ENCODE results near the gene HSPA8. TPM values are rescaled to one million over a fixed set of nuclear protein-coding genes. Genes with fewer than 3 reads are reported as not detected.

The HSPA8 gene
- total and polyA plus RNA-seq, 2 donors (not counting 1 experiment from before 2014, with no cell fraction given) = 480 to 738 TPM

GRCh38 chr11:123063826-123064657 is 2.1 kb upstream of the HSPA8 start:
- Histone ChIP-seq H3K9me3 (ENCODE audit: control extremely low read depth in 1 of 3, control insufficient read depth in 2 of 3, insufficient read depth in 1 of 3, low read length in 2 of 3) (no peaks in the 10 kb centered on the region), H3K4me2 (replicated peaks; ENCODE audit: low read depth, low read length, poor library complexity, severe bottlenecking) (peak overlapping the region; percentile 91), H4K20me1 (ENCODE audit: control insufficient read depth, insufficient read depth, low read length, poor library complexity, severe bottlenecking) (peaks cover 29% of the 10 kb centered on the region), H3K4me3 (ENCODE audit: control extremely low read depth in 1 of 5, extremely low read depth in 1 of 5, insufficient read depth in 1 of 5, low read depth in 2 of 5, low read length in 4 of 5) (peak overlapping the region; percentile 88 to 100 (median 96)), H3K4me1 (ENCODE audit: control insufficient read depth in 2 of 2, insufficient read depth in 2 of 2, low read length in 2 of 2) (peaks cover 55 to 59% of the 10 kb centered on the region in 2 donors), H3K9ac (ENCODE audit: low read length) (peak overlapping the region; percentile 99), H3K79me2 (ENCODE audit: control insufficient read depth, insufficient read depth, low read length) (peaks cover 71% of the 10 kb centered on the region), H3K27me3 (replicated peaks in 1 of 4; ENCODE audit: control extremely low read depth in 1 of 4, control insufficient read depth in 3 of 4, insufficient read depth in 4 of 4, low read length in 3 of 4) (no peaks in the 10 kb centered on the region), H2AFZ (ENCODE audit: insufficient read depth, low read depth, low read length, poor library complexity, severe bottlenecking) (peak overlapping the region; percentile 90), H3K27ac (ENCODE audit: low read length in 2 of 2) (peak overlapping the region; percentile 99 to 100), H3K36me3 (replicated peaks in 1 of 2; ENCODE audit: control extremely low read depth in 1 of 2, control insufficient read depth in 1 of 2, extremely low read depth in 1 of 2, insufficient read depth in 2 of 2, low read length in 1 of 2) (peaks cover 0 to 25% of the 10 kb centered on the region in 2 experiments)
- TF ChIP-seq EZH2 (IDR thresholded peaks at IDR 0.05; ENCODE audit: borderline replicate concordance, insufficient read depth, low read depth, low read length, poor library complexity, severe bottlenecking) (no peak), CTCF (IDR thresholded peaks at IDR 0.05) (no peak)
- peak; percentile 38 for DNase-seq
- no peak for ATAC-seq (ENCODE audit: low read depth)
- Mint-ChIP-seq H3K4me3 (peak overlapping the region; percentile 99), H3K9me3 (ENCODE audit: insufficient read depth) (no peaks in the 10 kb centered on the region), H3K4me1 (peaks cover 58% of the 10 kb centered on the region), H3K27me3 (no peaks in the 10 kb centered on the region), H3K27ac (peak overlapping the region; percentile 100)
- ChIA-PET CTCF (interaction anchor here (12.0 kb wide), 1 partner anchor 9 kb away, joined by 85 read pairs; no protein-coding TSS in a partner anchor), POLR2A (interaction anchor here (0.7 to 1.3 kb wide), 3 partner anchors 10 to 331 kb away, joined by 3 to 5 read pairs (median 4); no protein-coding TSS in a partner anchor)
- intact Hi-C loops (cut with micrococcal nuclease) = loop anchor here (2.0 to 5.0 kb wide), 2 partner anchors 38 to 181 kb away; partner anchors contain the start of gene JHY
- WGBS (ENCODE audit: insufficient coverage) = 0% methylated on average over 1 of the region's 9 CpGs
